Neural cell (in vitro differentiated cells): ENCODE measurements around the gene UNC45A.

Experiments
- EP300 ChIP-seq: fragments of 450-650 bp; conservative IDR thresholded peaks from 2 replicates; pipeline ENCODE4 v1.6.1; 2014; ENCODE audit warnings: antibody characterized with exemption, mild to moderate bottlenecking, moderate library complexity; ENCODE audit not compliant: poor library complexity, severe bottlenecking
- EZH2 ChIP-seq: fragments of 200-600, 300-800 bp; shearing (Covaris generic), sonication (generic); IDR thresholded peaks from 2 replicates; pipeline ENCODE4 v1.6.1; 2014; ENCODE audit warnings: antibody characterized with exemption, low read length, borderline replicate concordance, mild to moderate bottlenecking; ENCODE audit not compliant: insufficient read depth, poor library complexity, severe bottlenecking
- POLR2AphosphoS5 ChIP-seq: IDR thresholded peaks from 2 replicates; pipeline ENCODE4 v1.6.1; 2012
- TF ChIP-seq, protein P1 (sequence below): fragments of 450-650 bp; IDR thresholded peaks from 2 replicates; pipeline ENCODE4 v1.5.1; 2014; ENCODE audit warnings: antibody characterized with exemption, mild to moderate bottlenecking, moderate library complexity; ENCODE audit not compliant: poor library complexity, severe bottlenecking

DNA sequence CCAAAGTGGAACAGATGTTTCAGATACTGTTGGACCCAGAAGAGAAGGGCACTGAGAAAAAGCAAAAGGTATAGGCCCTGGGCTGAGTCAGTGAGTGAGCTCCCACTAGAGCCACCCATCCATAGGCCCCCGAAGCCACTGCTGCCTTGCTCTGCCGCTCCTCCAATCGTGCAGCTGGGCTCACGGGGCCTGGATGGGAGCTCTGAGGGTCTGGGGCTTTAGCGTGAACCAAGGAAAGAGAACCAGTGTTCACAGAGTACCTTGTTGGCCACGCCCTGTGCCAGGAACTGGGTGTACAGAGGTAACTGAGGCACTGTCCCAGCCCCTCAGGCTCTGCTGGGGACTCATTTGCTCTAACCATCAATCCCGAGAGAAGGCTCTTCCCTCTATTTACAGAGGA lies 4.7 kb downstream of the UNC45A start:
- no peak for TF ChIP-seq POLR2AphosphoS5
- no peak for TF ChIP-seq EZH2
- no peak for TF ChIP-seq EP300
- TF ChIP-seq, protein P1, sequence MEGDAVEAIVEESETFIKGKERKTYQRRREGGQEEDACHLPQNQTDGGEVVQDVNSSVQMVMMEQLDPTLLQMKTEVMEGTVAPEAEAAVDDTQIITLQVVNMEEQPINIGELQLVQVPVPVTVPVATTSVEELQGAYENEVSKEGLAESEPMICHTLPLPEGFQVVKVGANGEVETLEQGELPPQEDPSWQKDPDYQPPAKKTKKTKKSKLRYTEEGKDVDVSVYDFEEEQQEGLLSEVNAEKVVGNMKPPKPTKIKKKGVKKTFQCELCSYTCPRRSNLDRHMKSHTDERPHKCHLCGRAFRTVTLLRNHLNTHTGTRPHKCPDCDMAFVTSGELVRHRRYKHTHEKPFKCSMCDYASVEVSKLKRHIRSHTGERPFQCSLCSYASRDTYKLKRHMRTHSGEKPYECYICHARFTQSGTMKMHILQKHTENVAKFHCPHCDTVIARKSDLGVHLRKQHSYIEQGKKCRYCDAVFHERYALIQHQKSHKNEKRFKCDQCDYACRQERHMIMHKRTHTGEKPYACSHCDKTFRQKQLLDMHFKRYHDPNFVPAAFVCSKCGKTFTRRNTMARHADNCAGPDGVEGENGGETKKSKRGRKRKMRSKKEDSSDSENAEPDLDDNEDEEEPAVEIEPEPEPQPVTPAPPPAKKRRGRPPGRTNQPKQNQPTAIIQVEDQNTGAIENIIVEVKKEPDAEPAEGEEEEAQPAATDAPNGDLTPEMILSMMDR = no peak
